Measurements from ENCODE around the gene SESN2.
A peak's percentile ranks its signal among the peaks of the same experiment; 100 is the strongest.

The SESN2 gene

DNA sequence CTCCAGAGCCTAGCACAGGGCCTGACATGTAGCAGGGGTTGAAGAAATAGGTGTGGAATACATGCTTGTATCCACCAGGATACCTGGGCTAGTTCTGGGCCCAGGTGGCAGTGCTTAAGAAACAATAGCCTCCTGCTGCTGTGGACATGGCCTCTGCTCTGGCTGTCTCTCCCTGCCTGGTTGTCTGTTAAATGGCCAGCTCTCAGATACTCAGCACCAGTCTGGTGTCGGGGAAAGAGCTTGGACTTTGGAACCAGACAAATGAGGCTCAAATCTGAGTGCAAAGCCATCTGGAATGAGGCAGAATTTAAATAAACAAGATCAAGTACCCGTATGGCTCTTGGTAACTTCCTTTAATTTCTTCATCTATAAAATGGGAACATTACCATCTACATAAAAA, 31.5 kb downstream of the SESN2 start:
- H3K9ac ChIP-seq = no peak overlapping the region
- no peak overlapping the region for H3K4me3 ChIP-seq (ENCODE audit: low read depth, low read length)
- no peak overlapping the region for H3K4me2 ChIP-seq (ENCODE audit: low read length)
- H3K79me2 ChIP-seq = no peaks in the 10 kb centered on the region
- no peak overlapping the region for H3K27ac ChIP-seq
- no peaks in the 10 kb centered on the region for H3K9me3 ChIP-seq (ENCODE audit: control insufficient read depth, low read length)
- no peaks in the 10 kb centered on the region for H3K27me3 ChIP-seq (ENCODE audit: control insufficient read depth, insufficient read depth, low read length)
- no peak overlapping the region for H2AFZ ChIP-seq
- H3K36me3 ChIP-seq (ENCODE audit: control insufficient read depth, insufficient read depth, low read length) = no peaks in the 10 kb centered on the region
- H3K4me1 ChIP-seq = no peaks in the 10 kb centered on the region
- TF ChIP-seq, protein P1, sequence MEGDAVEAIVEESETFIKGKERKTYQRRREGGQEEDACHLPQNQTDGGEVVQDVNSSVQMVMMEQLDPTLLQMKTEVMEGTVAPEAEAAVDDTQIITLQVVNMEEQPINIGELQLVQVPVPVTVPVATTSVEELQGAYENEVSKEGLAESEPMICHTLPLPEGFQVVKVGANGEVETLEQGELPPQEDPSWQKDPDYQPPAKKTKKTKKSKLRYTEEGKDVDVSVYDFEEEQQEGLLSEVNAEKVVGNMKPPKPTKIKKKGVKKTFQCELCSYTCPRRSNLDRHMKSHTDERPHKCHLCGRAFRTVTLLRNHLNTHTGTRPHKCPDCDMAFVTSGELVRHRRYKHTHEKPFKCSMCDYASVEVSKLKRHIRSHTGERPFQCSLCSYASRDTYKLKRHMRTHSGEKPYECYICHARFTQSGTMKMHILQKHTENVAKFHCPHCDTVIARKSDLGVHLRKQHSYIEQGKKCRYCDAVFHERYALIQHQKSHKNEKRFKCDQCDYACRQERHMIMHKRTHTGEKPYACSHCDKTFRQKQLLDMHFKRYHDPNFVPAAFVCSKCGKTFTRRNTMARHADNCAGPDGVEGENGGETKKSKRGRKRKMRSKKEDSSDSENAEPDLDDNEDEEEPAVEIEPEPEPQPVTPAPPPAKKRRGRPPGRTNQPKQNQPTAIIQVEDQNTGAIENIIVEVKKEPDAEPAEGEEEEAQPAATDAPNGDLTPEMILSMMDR (IDR thresholded peaks at IDR 0.05) = no peak

DNA sequence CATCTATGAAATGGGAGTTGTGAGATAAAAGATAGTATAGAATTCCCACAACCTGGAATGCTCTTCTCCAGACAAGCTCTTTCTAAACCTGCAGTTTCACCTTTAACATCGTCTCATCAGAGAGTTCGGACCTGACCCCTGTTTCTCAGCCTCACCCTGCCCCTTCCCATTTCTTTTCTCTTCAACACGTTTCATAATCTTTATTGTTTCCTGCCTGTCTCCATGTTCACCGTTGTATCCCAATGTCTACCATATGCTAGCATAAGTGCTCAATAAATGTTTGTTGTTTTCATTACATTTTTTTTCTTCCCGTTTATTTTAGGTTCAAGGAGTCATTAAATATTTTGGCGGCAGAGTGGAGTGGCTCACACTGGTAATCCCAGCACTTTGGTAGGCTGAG, 32.4 kb downstream of the SESN2 start:
- no peaks in the 10 kb centered on the region for H3K27me3 ChIP-seq (ENCODE audit: control insufficient read depth, insufficient read depth, low read length)
- H3K9ac ChIP-seq = no peak overlapping the region
- TF ChIP-seq, protein P1 (IDR thresholded peaks at IDR 0.05) = no peak
- H3K4me1 ChIP-seq = no peaks in the 10 kb centered on the region
- no peak overlapping the region for H2AFZ ChIP-seq
- no peak overlapping the region for H3K4me3 ChIP-seq (ENCODE audit: low read depth, low read length)
- H3K36me3 ChIP-seq (ENCODE audit: control insufficient read depth, insufficient read depth, low read length) = no peaks in the 10 kb centered on the region
- H3K79me2 ChIP-seq = no peaks in the 10 kb centered on the region
- no peaks in the 10 kb centered on the region for H3K9me3 ChIP-seq (ENCODE audit: control insufficient read depth, low read length)
- H3K27ac ChIP-seq = no peak overlapping the region
- H3K4me2 ChIP-seq (ENCODE audit: low read length) = no peak overlapping the region

DNA sequence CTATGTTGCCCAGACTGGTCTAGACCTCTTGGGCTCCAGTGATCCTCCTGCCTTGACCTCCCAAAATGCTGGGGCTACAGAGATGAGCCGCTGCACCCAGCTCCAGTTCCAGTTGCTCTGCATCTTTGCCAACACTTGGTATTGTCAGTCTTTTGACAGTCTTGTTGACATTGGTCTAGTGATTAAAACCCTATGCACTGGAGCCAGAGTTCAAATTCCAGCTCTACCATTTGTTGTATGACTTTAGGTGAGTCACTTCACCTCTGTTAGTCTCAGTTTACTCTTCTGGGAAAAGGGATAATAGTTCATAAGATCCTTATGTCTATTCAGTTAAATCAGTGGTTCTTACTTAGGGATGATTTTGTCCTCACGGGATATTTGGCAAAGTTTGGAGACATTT, 36.6 kb downstream of the SESN2 start:
- Histone ChIP-seq H3K27me3 (ENCODE audit: control insufficient read depth, insufficient read depth, low read length) (no peaks in the 10 kb centered on the region), H2AFZ (no peak overlapping the region), H3K9me3 (ENCODE audit: control insufficient read depth, low read length) (no peaks in the 10 kb centered on the region), H3K9ac (no peak overlapping the region), H3K27ac (no peak overlapping the region), H3K4me1 (no peaks in the 10 kb centered on the region), H3K36me3 (ENCODE audit: control insufficient read depth, insufficient read depth, low read length) (no peaks in the 10 kb centered on the region), H3K79me2 (no peaks in the 10 kb centered on the region), H3K4me2 (ENCODE audit: low read length) (no peak overlapping the region), H3K4me3 (ENCODE audit: low read depth, low read length) (no peak overlapping the region)
- TF ChIP-seq, protein P1 (IDR thresholded peaks at IDR 0.05) = no peak

DNA sequence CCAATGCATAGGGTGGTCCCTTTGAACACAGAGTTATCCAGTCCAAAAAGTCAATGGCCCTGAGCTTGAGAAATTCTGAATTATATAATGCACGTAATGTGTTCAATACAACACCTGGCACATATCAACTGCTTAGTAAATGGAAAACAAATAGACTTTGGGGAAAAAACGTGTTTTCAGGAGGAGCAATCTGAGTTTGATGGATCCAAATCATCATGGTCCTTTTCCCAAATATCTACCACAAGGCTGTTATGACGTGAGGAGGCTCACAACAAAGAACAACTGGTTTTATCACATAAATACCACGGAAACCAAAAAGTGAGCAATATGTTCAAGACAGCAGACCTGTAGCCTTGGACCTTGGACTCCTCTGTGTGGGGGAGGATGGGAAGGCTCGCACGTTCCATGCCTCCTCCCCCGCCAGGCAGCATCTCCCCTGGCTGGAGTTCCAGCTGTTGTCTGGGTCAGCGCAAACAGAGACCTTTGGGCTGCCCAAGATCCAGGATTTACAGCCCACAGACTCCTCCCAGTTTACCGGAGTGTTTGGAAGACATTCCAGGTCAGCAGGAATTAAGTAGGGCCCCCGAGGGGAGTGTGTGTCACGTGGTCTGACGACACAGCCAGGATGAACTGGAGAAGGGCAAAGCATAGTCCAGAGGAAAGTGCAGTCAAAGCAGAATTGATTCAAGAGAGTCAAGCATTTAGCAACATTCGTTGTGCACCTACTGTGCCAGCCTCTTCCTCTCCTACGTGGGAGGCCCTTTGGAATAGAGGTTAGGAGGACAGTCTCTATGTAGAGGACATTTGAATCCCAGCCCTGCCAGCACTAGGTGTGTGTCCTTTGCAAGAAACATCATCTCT, 37.3 kb downstream of the SESN2 start:
- H3K27me3 ChIP-seq (ENCODE audit: control insufficient read depth, insufficient read depth, low read length) = no peaks in the 10 kb centered on the region
- peak overlapping the region; percentile 56 for H3K4me2 ChIP-seq (ENCODE audit: low read length)
- TF ChIP-seq, protein P1 (IDR thresholded peaks at IDR 0.05) = no peak
- H3K9ac ChIP-seq = no peak overlapping the region
- no peaks in the 10 kb centered on the region for H3K4me1 ChIP-seq
- no peaks in the 10 kb centered on the region for H3K9me3 ChIP-seq (ENCODE audit: control insufficient read depth, low read length)
- H3K4me3 ChIP-seq (ENCODE audit: low read depth, low read length) = peak overlapping the region; percentile 18
- no peaks in the 10 kb centered on the region for H3K79me2 ChIP-seq
- H2AFZ ChIP-seq = peak overlapping the region; percentile 56
- H3K27ac ChIP-seq = peak overlapping the region; percentile 30
- H3K36me3 ChIP-seq (ENCODE audit: control insufficient read depth, insufficient read depth, low read length) = no peaks in the 10 kb centered on the region

DNA sequence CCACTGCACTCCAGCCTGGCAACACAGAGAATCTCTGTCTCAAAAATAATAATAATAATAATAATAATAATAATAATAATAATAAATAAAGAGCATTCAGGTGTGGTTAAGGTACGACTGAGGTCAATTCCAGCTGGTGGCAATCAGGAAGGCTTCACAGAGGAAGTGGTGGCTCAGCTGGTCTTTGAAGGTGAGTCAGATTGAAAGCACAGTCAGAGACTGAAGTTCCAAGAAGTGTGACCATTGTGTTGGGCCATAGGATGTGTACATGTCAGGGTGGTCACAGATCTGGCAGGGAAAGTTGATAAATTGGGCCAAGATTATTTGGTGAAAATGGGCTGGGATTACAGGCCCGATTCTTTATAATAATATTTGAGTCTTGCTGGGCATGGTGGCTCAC, 38.5 kb downstream of the SESN2 start:
- no peaks in the 10 kb centered on the region for H3K9me3 ChIP-seq (ENCODE audit: control insufficient read depth, low read length)
- H3K4me3 ChIP-seq (ENCODE audit: low read depth, low read length) = no peak overlapping the region
- no peak overlapping the region for H2AFZ ChIP-seq
- H3K27me3 ChIP-seq (ENCODE audit: control insufficient read depth, insufficient read depth, low read length) = no peaks in the 10 kb centered on the region
- H3K9ac ChIP-seq = no peak overlapping the region
- H3K4me2 ChIP-seq (ENCODE audit: low read length) = no peak overlapping the region
- H3K27ac ChIP-seq = no peak overlapping the region
- no peaks in the 10 kb centered on the region for H3K36me3 ChIP-seq (ENCODE audit: control insufficient read depth, insufficient read depth, low read length)
- TF ChIP-seq, protein P1 (IDR thresholded peaks at IDR 0.05) = no peak
- H3K79me2 ChIP-seq = no peaks in the 10 kb centered on the region
- H3K4me1 ChIP-seq = no peaks in the 10 kb centered on the region

Data from parathyroid adenoma (tissue), 2 donors.